Heart left ventricle (tissue), 13 donors: ENCODE measurements around the gene SRGAP1.

Experiments used
- POLR2A ChIP-seq, 2 donors: fragments of 450-650 bp; IDR thresholded peaks; one replicate each; pipeline ENCODE4 v1.6.1; 2017; ENCODE audit warnings: antibody characterized with exemption in 2 of 2, mild to moderate bottlenecking in 2 of 2, moderate library complexity in 2 of 2
- TF ChIP-seq, protein P1 (sequence below), 12 donors: fragments of 200-600 bp; sonication (generic) in 4 of 12; IDR thresholded peaks; one replicate each; pipeline versions ENCODE4 v1.5.0 to v1.8.0; 2018 to 2022; ENCODE audit warnings: antibody characterized with exemption in 12 of 12, mild to moderate bottlenecking in 5 of 12
- donor health status: ischemic (EF 13 %, LVEDD 7.1; RV severe dilation, severe dysfunction).
- donor health status: DM: no; HTN: yes; CAD: no.
- donor health status: DM: no; HTN: no; CAD: no.
- donor health status: ischemic (EF 25% LVEDD 6.9; RV normal size, moderate dysfunction).
- donor health status: ischemic (EF 25% LVEDD 5.7; RV mildly dilated, moderate dysfunction).
- donor health status: ischemic (EF 35%, LVEDD 5.7; RV mildly dilated, moderate dysfunction).
- donor health status: nonischemic (EF 11% LVEDD 7.7; RV severe dilation, severe dysfunction).
- donor health status: DM: yes; HTN: yes; CAD: no.
- donor health status: PGD.
- donor health status: ischemic (EF 29% LVEDD 5.4; RV normal size, mild dysfunction).
- donor health status: nonischemic (EF 23%, LVEDD 6.1; RV moderate dilation, normal function).

DNA sequence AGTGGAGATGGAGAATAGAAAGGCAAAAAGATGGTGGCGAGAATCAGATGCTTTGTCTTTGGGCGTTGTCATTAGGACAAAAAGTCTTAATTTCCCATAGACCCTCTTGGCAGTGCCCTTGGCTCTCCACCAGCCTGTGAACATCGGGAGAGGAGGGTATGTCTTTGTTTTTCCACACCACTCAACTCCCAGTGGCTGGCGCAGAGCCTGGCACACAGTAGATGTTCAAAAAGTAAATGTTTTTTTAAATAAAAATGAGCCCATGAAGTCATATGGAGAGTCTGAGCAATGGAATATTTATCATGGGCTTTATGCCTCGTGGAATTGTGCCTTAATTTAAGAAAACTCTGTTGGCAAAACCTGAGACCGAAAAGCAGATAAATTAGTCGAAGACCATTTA lies 90.4 kb downstream of the SRGAP1 start:
- TF ChIP-seq, protein P1, sequence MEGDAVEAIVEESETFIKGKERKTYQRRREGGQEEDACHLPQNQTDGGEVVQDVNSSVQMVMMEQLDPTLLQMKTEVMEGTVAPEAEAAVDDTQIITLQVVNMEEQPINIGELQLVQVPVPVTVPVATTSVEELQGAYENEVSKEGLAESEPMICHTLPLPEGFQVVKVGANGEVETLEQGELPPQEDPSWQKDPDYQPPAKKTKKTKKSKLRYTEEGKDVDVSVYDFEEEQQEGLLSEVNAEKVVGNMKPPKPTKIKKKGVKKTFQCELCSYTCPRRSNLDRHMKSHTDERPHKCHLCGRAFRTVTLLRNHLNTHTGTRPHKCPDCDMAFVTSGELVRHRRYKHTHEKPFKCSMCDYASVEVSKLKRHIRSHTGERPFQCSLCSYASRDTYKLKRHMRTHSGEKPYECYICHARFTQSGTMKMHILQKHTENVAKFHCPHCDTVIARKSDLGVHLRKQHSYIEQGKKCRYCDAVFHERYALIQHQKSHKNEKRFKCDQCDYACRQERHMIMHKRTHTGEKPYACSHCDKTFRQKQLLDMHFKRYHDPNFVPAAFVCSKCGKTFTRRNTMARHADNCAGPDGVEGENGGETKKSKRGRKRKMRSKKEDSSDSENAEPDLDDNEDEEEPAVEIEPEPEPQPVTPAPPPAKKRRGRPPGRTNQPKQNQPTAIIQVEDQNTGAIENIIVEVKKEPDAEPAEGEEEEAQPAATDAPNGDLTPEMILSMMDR (IDR thresholded peaks at IDR 0.05), result no peak
- TF ChIP-seq POLR2A (IDR thresholded peaks at IDR 0.05), result no peak
